HG02970 (cell line): Measurements from ENCODE around the gene OR13F1.
"Not testable (repeated sequence)": the region's sequence is repeated elsewhere in the genome, so short reads cannot be mapped to it uniquely, and the experiment has no call there.

Experiments used
- ATAC-seq: cut with Tn5 transposase; IDR thresholded peaks from one replicate; pipeline ENCODE4 v1.9.1; 2021; ENCODE audit warnings: mild to moderate bottlenecking, moderate library complexity, moderate number of reproducible peaks; ENCODE audit not compliant: unreplicated experiment, low FRiP score

Gene OR13F1

DNA sequence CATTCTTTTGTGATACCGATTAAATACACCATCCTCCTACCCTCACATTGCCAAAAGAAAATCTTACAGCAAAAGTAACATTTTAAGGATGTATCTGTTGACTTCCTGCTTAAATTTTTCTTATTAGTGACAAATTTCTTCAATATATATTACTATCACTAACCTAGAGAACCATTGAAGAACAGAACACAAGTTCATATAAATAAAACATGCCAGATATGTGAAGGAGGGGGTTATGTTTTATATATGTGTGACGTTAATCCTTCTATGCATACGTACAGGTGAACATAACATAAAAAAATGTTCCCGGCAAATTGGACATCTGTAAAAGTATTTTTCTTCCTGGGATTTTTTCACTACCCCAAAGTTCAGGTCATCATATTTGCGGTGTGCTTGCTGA, at the start of gene OR13F1:
Gene OR13F1, plus strand, starts transcription at position 301 of the 400 bp plus-strand sequence. Its CDS starts 0 bp downstream, at position 301.
- no peak for ATAC-seq

- no peak for ATAC-seq
These were observed 47.2 kb upstream of the OR13F1 start for GRCh38 chr9:104456831-104457230.

- ATAC-seq: no peak
These were observed 40.2 kb upstream of the OR13F1 start for GRCh38 chr9:104463864-104464263.

GRCh38 chr9:104468261-104468660, 35.8 kb upstream of the OR13F1 start:
- ATAC-seq: no peak

DNA sequence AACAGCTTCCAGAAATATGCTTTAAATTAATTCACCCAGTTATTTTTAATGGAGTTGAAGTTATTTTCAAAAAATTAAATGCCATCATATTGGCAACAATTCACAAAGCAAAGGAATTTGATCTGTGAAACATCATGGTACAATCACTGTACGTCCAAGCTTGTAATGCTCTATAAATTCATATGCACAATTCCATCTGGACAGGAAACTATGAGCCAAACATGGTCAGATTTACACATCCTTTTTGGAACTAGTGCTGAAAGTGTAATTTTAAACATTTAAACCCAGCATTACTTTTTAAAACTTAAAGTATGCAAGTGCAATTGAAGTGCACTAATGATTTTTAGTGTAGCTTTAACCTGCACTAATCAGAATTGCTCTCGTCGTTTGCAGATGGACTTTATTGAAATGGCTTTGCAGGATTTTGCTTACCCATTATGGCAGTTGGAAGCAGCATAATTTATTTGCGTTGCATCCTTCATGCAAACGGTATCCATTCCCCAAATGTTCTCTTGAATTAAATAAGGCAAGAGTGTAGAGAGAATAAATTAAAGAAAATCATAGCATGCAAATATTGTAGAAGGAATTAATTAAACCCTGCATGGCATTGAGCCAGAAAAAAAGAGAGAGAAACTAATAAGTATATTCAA, 21.0 kb upstream of the OR13F1 start:
- ATAC-seq: no peak

GRCh38 chr9:104485014-104485413, 19.0 kb upstream of the OR13F1 start:
- no peak for ATAC-seq

DNA sequence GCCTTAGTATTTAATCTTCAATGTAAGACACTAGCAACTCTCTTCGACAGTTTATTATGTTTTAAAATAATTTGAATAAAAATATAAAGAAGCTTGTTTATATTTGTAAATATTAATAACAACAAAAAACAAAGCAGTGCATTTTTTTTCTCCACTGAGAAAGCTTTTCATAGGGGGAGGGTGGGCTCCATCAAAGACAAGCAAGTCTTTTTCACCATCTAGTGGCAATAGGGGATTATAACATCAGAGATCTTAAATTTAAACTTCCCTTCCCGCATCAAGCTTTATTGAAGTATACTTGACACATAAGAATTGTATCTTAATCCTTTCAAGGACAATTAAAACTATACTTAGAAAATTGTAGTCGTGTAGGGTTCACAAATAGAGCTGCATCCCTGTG, 9.3 kb upstream of the OR13F1 start:
- ATAC-seq: no peak

DNA sequence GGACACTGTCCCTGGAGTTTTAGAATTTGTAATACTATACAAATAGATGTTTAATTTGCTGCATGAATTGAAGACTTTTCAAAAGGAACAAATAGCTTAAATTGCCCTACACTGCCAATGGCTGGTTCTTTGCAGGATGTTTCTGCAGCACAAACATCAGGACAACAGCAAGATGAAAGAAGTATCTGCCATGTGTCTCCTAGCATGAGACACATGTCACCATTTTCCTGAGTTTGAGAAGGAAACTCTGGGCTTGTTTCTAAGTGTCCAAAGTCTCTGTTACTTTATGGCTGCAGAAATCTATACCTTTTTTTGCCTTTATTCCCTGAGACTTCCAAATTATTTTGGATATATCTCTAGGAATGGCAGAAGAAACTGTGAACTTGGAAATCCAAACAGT, 623 bp upstream of the OR13F1 start:
- ATAC-seq: no peak

DNA sequence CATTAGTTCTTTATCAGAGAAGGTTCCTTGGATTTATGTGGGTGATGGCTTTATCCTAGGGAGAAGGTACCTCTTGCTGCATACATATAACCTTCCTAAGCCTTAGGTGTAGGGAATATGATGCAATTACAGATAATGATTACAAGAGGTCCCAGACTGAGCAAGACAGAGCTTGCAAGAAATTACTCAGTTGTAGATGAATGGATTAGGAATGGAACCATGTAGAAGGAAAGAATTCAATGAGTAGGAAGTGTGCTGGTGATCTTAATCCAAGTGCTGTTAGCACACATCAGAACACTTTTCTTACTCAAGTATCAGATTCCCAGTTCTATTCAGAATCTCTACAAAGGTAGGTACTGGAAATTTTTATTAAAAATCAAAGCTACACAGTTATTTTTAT, 2.5 kb downstream of the OR13F1 start:
- no peak for ATAC-seq

- no peak for ATAC-seq
These were observed 10.8 kb downstream of the OR13F1 start for GRCh38 chr9:104514901-104515300.

DNA sequence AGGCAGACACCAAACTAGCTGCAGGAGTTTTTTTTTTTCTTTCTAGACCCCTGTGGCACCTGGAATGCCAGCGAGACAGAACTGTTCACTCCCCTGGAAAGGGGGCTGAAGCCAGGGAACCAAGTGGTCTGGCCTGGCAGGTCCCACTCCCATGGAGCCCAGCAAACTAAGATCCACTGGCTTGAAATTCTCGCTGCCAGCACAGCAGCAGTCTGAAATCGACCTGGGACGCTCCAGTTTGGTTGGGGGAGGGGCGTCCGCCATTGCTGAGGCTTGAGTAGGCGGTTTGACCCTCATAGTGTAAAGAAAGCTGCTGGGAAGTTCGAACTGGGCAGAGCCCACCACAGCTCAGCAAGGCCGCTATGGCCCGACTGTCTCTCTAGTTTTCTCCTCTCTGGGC, 16.2 kb downstream of the OR13F1 start:
- ATAC-seq: not testable (repeated sequence)

- no peak for ATAC-seq
These were observed 23.0 kb downstream of the OR13F1 start, which contains the start of gene OR13C4 for GRCh38 chr9:104527109-104527508. OR13C4 (minus strand) TSS chr9:104527209; CDS start chr9:104527209, 0 bp downstream.

GRCh38 chr9:104536756-104537155, 32.7 kb downstream of the OR13F1 start, which contains the start of gene OR13C3:
OR13C3 (minus strand) TSS chr9:104536856; CDS start chr9:104536723, 133 bp downstream.
- no peak for ATAC-seq

GRCh38 chr9:104539275-104539674, 35.2 kb downstream of the OR13F1 start:
- no peak for ATAC-seq

DNA sequence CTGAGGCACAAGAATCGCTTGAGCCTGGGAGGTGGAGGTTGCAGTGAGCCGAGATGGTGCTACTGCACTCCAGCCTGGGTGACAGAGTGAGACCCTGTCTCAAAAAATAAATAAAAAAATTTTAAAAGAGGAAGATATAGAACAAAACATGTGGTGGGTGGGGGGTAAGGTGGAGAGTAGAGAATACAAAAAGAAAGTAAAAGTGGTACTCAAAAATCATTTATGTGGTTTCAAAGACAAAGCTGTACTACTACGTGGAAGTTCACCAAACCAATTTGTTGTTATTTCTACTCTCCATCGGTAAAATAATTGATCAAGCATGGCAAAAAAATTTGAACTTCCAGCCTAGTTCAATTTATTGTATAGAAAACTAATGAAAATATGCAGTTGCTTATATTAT, 40.6 kb downstream of the OR13F1 start:
- no peak for ATAC-seq

- ATAC-seq: no peak
These were observed 49.2 kb downstream of the OR13F1 start for GRCh38 chr9:104553261-104553660.
